Measurements from ENCODE around the gene JAKMIP2.
"Not testable (repeated sequence)": the region's sequence is repeated elsewhere in the genome, so short reads cannot be mapped to it uniquely, and the experiment has no call there.

The JAKMIP2 gene

DNA sequence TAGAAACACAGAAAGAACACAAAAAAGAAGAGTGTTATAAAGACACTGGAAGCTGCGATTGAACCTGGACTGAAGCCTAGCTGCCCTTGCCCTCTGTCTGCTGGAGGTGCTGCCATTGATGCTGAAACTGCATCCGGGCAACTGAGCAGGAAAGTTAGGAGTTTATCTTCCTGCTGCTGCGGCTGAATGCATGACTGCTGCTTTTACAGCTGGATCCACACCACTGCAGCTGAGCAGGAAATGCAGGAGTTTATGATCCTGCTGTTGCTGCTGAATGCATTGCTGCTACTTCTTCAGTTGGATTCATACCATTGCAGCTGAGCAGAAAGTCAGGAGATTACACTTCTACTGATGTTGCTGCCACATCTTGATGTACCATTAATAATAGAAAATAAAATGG is 21.8 kb upstream of the JAKMIP2 start:
- no peak for DNase-seq
- TF ChIP-seq GATA1 (IDR thresholded peaks at IDR 0.05; ENCODE audit: low read depth, low read length) = no peak
- no peak for TF ChIP-seq POLR2A (IDR thresholded peaks at IDR 0.05; ENCODE audit: low read length)

DNA sequence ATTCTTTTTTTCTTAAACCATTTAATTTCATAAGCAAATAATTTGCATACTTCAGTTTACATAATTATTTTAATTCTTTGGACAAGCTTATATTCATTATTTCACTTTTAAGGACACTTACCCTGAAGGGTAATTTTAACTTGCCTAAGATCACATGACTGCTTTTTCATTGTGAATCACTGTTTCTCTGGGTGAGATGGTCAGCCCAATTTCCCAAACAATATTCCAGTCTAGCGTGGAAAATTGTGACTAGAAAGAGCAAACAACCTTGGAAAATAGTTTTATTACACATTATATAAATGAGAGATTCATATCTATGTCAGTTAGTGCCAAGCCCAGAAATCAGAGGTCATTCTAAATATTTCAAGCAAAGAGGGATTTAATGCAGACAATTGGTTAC is 21.4 kb upstream of the JAKMIP2 start:
- TF ChIP-seq GATA1 (IDR thresholded peaks at IDR 0.05; ENCODE audit: low read depth, low read length) (no peak), POLR2A (IDR thresholded peaks at IDR 0.05; ENCODE audit: low read length) (no peak)
- DNase-seq = no peak

DNA sequence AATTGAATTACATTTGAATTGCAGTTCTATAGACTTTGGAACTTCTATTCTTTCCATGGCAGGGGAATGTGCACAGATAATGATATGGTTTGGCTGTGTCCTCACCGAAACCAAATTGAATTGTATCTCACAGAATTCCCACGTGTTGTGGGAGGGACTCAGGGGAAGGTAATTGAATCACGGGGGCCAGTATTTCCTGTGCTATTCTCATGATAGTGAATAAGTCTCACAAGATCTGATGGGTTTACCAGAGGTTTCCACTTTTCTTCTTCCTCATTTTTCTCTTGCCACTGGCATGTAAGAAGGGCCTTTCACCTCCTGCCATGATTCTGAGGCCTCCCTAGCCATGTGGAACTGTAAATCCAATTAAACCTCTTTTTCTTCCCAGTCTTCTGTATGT is 20.6 kb upstream of the JAKMIP2 start:
- DNase-seq = not testable (repeated sequence)

GRCh38 chr5:147801461-147801860 is 18.9 kb upstream of the JAKMIP2 start:
- no peak for DNase-seq
- TF ChIP-seq POLR2A (IDR thresholded peaks at IDR 0.05; ENCODE audit: low read length) (no peak), GATA1 (IDR thresholded peaks at IDR 0.05; ENCODE audit: low read depth, low read length) (no peak)

GRCh38 chr5:147800491-147800890 is 18.0 kb upstream of the JAKMIP2 start:
- DNase-seq = no peak
- no peak for TF ChIP-seq POLR2A (IDR thresholded peaks at IDR 0.05; ENCODE audit: low read length)
- TF ChIP-seq GATA1 (IDR thresholded peaks at IDR 0.05; ENCODE audit: low read depth, low read length) = no peak

- no peak for TF ChIP-seq GATA1 (IDR thresholded peaks at IDR 0.05; ENCODE audit: low read depth, low read length)
- TF ChIP-seq POLR2A (IDR thresholded peaks at IDR 0.05; ENCODE audit: low read length) = no peak
- DNase-seq = no peak
Measured at GRCh38 chr5:147796556-147797308, 14.2 kb upstream of the JAKMIP2 start.

DNA sequence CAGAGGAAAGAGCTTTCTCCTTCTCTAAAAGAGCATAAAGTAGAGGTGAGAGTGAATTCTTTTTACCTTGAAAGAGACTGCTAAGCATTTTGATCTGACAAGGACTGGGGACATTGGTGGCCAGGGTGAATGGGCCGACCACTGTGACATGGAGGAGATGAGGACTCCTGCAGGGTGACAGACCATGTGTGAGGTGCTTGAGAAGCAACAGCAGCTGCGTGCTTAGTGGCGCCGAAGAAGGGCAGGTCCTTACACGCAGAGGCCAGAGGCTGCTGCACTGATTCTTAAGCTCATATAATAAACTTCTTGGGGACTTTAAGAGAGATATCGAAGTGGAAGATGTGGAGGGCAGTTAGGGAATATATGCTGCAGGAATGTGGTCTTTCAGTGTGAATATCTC is 8.7 kb upstream of the JAKMIP2 start:
- TF ChIP-seq GATA1 (IDR thresholded peaks at IDR 0.05; ENCODE audit: low read depth, low read length) (no peak), POLR2A (IDR thresholded peaks at IDR 0.05; ENCODE audit: low read length) (no peak)
- no peak for DNase-seq

DNA sequence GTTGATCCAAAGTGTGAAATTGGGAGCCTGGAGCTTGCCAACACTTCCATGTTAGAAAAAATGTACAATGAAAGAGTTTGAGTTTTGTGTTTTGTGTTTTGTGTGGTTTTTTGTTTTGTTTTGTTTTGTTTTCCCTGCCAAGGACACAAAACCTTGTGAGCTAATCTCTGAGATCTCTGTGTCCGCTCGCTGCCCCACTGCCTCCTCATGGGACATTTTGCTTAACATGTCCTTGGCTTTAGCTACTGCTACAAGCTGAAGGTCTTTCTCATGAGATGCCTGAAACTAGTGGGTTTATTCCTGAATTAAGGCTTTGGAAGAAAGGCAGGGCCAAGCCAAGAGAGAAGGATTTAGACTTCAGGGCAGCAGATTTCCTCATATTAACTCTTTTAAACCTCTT is 7.3 kb upstream of the JAKMIP2 start:
- no peak for DNase-seq
- TF ChIP-seq POLR2A (IDR thresholded peaks at IDR 0.05; ENCODE audit: low read length) = no peak
- TF ChIP-seq GATA1 (IDR thresholded peaks at IDR 0.05; ENCODE audit: low read depth, low read length) = no peak

- DNase-seq = no peak
- no peak for TF ChIP-seq GATA1 (IDR thresholded peaks at IDR 0.05; ENCODE audit: low read depth, low read length)
- no peak for TF ChIP-seq POLR2A (IDR thresholded peaks at IDR 0.05; ENCODE audit: low read length)
Measured at GRCh38 chr5:147788023-147788422, 5.5 kb upstream of the JAKMIP2 start.

DNA sequence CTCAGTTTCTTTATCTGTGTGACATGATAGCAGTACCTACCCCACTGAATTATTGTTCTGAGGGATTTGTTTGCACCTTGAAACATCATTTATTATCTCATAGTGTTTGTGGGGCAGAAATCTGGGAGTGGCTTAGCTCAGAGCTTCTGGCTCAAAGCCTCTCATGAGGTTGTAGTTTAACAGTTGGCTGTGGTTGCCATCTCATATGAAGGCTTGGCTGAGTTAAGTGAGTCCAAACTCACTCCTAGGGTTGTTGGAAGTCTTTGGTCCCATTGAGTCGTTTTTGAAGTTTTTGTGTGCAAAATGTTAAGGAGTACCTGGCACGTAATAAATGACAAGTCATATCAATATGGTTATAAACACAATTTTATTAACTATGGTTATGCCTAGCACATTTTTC is 3.6 kb upstream of the JAKMIP2 start:
- no peak for DNase-seq
- TF ChIP-seq GATA1 (IDR thresholded peaks at IDR 0.05; ENCODE audit: low read depth, low read length) (no peak), POLR2A (IDR thresholded peaks at IDR 0.05; ENCODE audit: low read length) (no peak)

DNA sequence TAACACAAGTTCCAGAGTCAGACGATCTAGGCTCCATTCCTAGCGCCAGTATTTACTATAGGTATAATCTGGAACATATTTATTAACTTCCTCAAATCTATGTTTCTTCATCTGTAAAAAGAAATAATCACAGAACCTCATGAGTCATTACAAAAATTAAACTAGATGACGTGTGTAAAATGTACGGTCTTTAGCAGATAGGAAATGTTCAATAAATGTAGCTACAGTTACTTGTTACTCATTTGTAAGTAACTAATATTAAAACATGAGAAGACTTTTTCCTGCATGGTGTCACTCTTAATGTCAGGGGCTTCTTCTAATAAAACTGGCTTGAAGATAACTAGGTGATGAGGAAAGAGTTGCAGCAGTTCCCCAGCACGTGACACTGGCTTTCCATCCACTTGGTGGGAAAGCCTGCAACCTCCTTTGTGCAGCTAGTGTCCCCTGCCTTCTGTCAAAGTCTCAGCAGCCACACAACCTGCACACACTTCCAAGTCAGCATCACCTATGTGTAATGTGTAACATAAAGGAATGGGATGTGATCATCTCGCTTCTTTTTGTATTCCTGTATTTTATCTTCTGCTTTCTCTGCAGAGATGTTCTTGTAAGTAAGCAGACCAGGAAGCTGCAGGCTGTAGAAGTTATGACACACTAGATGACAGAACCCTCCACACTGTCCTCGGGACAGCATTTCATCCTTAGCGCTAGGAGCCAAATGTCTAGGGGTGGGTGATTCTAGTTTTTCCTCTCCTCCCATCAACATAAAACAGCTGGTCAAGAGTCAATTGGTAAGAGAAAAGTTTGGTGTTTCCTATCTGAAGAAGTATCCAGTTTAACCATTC is 1.8 kb upstream of the JAKMIP2 start:
- TF ChIP-seq POLR2A (IDR thresholded peaks at IDR 0.05; ENCODE audit: low read length) = no peak
- no peak for TF ChIP-seq GATA1 (IDR thresholded peaks at IDR 0.05; ENCODE audit: low read depth, low read length)
- no peak for DNase-seq

DNA sequence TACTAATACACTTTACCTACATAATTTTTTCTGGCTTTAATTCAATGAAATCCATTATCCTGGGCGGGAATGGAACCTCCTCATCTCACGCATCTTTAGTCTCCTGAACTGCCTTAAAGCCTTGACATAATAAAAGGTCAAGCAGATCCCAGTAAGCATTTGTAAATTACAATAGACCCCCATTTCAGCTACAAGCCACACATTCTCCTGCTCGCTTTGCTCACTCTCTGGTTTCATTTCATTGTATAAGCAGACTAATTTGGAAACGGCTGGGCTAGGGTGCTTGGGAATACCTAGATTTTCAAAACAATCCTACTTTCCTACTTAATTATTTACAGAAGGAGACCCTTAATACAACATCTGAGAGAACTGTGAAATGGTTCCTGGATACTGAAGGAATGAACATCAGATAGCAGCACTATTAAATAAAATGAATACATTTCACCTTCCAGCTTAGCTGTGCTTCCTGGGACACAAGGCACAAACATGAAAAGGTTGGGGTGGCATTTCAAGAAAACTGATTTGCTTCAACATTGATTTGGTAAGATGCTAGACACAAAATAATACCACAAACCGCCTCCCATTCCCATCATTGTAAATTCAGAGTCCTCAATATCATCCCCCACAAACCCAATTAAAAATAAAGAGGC is 1.5 kb downstream of the JAKMIP2 start:
- TF ChIP-seq POLR2A (IDR thresholded peaks at IDR 0.05; ENCODE audit: low read length) = no peak
- no peak for TF ChIP-seq GATA1 (IDR thresholded peaks at IDR 0.05; ENCODE audit: low read depth, low read length)
- DNase-seq = no peak

DNA sequence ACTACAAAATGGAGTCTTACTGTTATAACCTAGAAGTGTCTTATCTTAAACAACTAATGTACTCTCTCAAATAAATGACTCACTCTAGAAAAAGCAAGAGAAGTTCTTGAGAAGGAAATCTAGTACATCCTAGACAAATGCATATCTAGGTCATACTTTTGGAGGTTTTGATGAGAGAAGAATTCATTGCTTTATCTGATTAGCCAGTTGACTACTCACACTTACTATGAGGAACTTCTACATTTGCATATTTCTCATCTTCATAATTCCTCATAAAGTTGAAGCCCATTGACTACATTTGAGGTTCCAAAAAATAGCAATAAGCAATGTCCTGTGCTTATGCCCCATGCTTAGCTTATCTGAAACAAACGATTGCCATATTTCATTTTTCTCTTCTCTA is 2.8 kb downstream of the JAKMIP2 start:
- no peak for TF ChIP-seq GATA1 (IDR thresholded peaks at IDR 0.05; ENCODE audit: low read depth, low read length)
- no peak for TF ChIP-seq POLR2A (IDR thresholded peaks at IDR 0.05; ENCODE audit: low read length)
- DNase-seq = no peak

GRCh38 chr5:147776989-147777388 is 5.5 kb downstream of the JAKMIP2 start:
- TF ChIP-seq POLR2A (IDR thresholded peaks at IDR 0.05; ENCODE audit: low read length) = no peak

More at GRCh38 chr5:147776989-147777388, 5.5 kb downstream of the JAKMIP2 start:
- no peak for DNase-seq
